Activated naive CD4-positive, alpha-beta T cell treated with anti-CD3 and anti-CD28 coated beads, Interleukin-2, amount 10 ng/mL, durations not matched to agents 7 days and 5 days (primary cell): Measurements from ENCODE around the gene ZNF785.

ENCODE experiments used
- CTCF ChIA-PET: fragments of 350-600 bp; sonication (Branson Sonifier 250); formaldehyde crosslinking; loops from one replicate; lab custom pipeline; 2021; ENCODE audit warnings: antibody characterized with exemption; lab: Charles Lee
- DNase-seq: peaks from one replicate; pipeline ENCODE4 v3.0.0-alpha.2; 2020
- H3K27ac Mint-ChIP-seq: one replicate; pipeline ENCODE4 v1.8.0; 2021; ENCODE audit warnings: mild to moderate bottlenecking, moderate library complexity, mixed read lengths
- H3K27me3 Mint-ChIP-seq: one replicate; pipeline ENCODE4 v1.8.0; 2021; ENCODE audit warnings: mild to moderate bottlenecking, mixed read lengths
- H3K36me3 Mint-ChIP-seq: one replicate; pipeline ENCODE4 v1.8.0; 2021; ENCODE audit warnings: mixed read lengths
- H3K4me1 Mint-ChIP-seq: one replicate; pipeline ENCODE4 v1.8.0; 2021; ENCODE audit warnings: mixed read lengths
- H3K4me3 Mint-ChIP-seq: one replicate; pipeline ENCODE4 v1.8.0; 2021; ENCODE audit warnings: mild to moderate bottlenecking, moderate library complexity, mixed read lengths
- H3K9me3 Mint-ChIP-seq: one replicate; pipeline ENCODE4 v1.8.0; 2021; ENCODE audit warnings: mixed read lengths

ZNF785 gene

GRCh38 chr16:30567160-30567990 is 18.1 kb downstream of the ZNF785 start:
- Mint-ChIP-seq H3K27me3 (peaks cover 10% of the 10 kb centered on the region), H3K4me1 (peaks cover 51% of the 10 kb centered on the region), H3K36me3 (peaks cover 9% of the 10 kb centered on the region), H3K27ac (peak overlapping the region; percentile 99), H3K4me3 (no peak overlapping the region), H3K9me3 (no peaks in the 10 kb centered on the region)
- peak; percentile 29 for DNase-seq
- CTCF ChIA-PET = interaction anchor here (0.6 to 2.1 kb wide), 2 partner anchors 9 to 63 kb away, joined by 3 to 7 read pairs; partner anchors contain the start of gene ZNF764

DNA sequence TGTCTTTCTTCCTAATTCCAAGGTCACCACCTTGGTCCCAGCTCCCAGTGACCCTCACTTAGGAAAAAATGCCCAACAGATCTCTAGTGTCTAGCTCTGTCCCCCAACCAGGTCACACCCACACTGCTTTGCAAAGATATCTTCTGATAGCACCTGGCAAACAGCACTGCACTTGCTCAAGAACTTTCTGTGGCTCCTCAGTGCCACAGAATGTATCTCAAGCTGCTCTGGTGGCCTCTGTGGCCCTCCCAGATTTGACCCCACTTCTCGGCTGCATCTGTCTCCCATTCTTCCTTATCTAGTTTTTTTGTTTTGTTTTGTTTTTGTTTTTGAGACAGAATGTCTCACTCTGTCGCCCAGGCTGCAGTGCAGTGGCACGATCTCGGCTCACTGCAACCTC is 19.0 kb downstream of the ZNF785 start:
- peaks cover 51% of the 10 kb centered on the region for H3K4me1 Mint-ChIP-seq
- DNase-seq = no peak
- peaks cover 5% of the 10 kb centered on the region for H3K36me3 Mint-ChIP-seq
- peaks cover 11% of the 10 kb centered on the region for H3K27me3 Mint-ChIP-seq
- H3K9me3 Mint-ChIP-seq = no peaks in the 10 kb centered on the region
- no peak overlapping the region for H3K4me3 Mint-ChIP-seq
- CTCF ChIA-PET = interaction anchor here (1.3 to 2.3 kb wide), 3 partner anchors 8 to 39 kb away, joined by 3 to 9 read pairs (median 7); partner anchors contain the start of genes ZNF747 and ZNF764
- peak overlapping the region; percentile 72 for H3K27ac Mint-ChIP-seq

DNA sequence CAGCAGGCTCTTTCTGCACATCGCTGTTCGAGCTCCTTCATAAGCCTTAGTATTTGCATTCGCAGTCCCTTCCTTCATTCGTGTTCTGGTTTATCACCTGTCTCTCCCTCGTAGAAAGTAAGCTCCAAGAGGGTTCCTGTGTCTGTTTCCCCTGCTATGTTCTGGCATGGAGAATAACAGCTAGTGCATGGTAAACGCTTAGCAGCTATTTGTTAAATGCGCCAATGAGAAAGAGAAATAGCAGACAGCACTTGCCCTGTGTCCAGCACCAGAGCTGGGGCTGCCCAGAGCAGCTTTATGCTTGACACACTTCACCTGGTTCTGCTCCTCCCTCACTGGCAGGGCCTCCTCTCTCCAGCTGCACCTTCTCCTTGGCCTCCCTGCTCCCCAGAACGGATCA is 19.5 kb downstream of the ZNF785 start:
- CTCF ChIA-PET = interaction anchor here (1.3 to 2.3 kb wide), 2 partner anchors 31 to 39 kb away, joined by 3 to 9 read pairs; partner anchors contain the start of gene ZNF747
- peak overlapping the region; percentile 72 for H3K27ac Mint-ChIP-seq
- no peak for DNase-seq
- H3K27me3 Mint-ChIP-seq = peaks cover 17% of the 10 kb centered on the region
- H3K9me3 Mint-ChIP-seq = no peaks in the 10 kb centered on the region
- H3K4me3 Mint-ChIP-seq = no peak overlapping the region
- peaks cover 53% of the 10 kb centered on the region for H3K4me1 Mint-ChIP-seq
- peaks cover 2% of the 10 kb centered on the region for H3K36me3 Mint-ChIP-seq

- DNase-seq = no peak
- H3K36me3 Mint-ChIP-seq = no peaks in the 10 kb centered on the region
- peaks cover 18% of the 10 kb centered on the region for H3K27me3 Mint-ChIP-seq
- no peaks in the 10 kb centered on the region for H3K9me3 Mint-ChIP-seq
- no peak overlapping the region for H3K27ac Mint-ChIP-seq
- H3K4me1 Mint-ChIP-seq = peaks cover 53% of the 10 kb centered on the region
- CTCF ChIA-PET = interaction anchor here (0.8 to 2.3 kb wide), 3 partner anchors 11 to 38 kb away, joined by 3 to 9 read pairs (median 4); partner anchors contain the start of gene ZNF747
- H3K4me3 Mint-ChIP-seq = no peak overlapping the region
Measured at GRCh38 chr16:30565526-30565925, 20.0 kb downstream of the ZNF785 start.

DNA sequence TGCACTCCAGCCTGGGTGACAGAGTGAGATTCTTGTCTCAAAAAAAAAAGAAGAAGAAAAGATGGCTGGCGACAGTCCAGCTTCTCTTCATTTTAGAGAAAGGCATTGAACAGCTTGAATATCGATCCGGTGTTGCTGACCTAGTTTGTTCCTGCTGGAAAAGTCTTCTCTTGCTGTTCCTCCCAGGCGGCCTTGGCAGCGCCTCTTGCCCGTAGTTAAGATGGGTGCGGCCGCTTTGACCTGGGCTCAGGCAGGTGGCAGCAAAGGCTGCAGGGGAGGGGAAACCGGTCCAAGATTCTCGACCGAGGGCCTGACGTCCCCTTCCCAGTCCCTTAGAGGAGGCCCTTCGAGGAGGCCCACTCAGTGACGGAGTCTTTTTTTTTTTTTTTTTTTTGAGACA is 23.5 kb downstream of the ZNF785 start:
- H3K4me1 Mint-ChIP-seq = peaks cover 41% of the 10 kb centered on the region
- peak overlapping the region; percentile 80 for H3K27ac Mint-ChIP-seq
- CTCF ChIA-PET = no interaction called here
- no peaks in the 10 kb centered on the region for H3K9me3 Mint-ChIP-seq
- no peak for DNase-seq
- H3K36me3 Mint-ChIP-seq = peaks cover 3% of the 10 kb centered on the region
- H3K4me3 Mint-ChIP-seq = no peak overlapping the region
- peaks cover 18% of the 10 kb centered on the region for H3K27me3 Mint-ChIP-seq

GRCh38 chr16:30561089-30561816 is 24.2 kb downstream of the ZNF785 start:
- H3K4me3 Mint-ChIP-seq = peak overlapping the region; percentile 73
- peak overlapping the region; percentile 80 for H3K27ac Mint-ChIP-seq
- peaks cover 5% of the 10 kb centered on the region for H3K36me3 Mint-ChIP-seq
- H3K9me3 Mint-ChIP-seq = no peaks in the 10 kb centered on the region
- H3K27me3 Mint-ChIP-seq = peaks cover 16% of the 10 kb centered on the region
- H3K4me1 Mint-ChIP-seq = peaks cover 39% of the 10 kb centered on the region
- CTCF ChIA-PET = no interaction called here
- peak; percentile 35 for DNase-seq

DNA sequence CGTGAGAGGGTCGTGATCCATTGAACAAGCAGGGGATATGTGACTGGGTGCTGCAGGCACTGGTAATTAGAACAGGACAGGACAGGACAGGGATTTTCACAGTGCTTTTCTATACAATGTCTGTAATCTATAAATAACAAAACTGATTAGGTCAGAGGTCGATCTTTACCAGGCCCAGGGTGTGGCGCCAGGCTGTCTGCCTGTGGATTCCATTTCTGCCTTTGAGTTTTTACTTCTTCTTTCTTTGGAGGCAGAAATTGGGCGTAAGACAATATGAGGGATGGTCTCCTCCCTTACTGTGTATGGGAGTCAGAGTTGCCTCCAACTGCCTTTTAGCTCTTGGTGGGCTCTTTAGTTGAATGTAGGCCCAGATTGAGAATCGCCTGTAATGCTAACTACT is 25.8 kb downstream of the ZNF785 start:
- peaks cover 46% of the 10 kb centered on the region for H3K4me1 Mint-ChIP-seq
- peaks cover 14% of the 10 kb centered on the region for H3K36me3 Mint-ChIP-seq
- H3K27ac Mint-ChIP-seq = peak overlapping the region; percentile 93
- H3K27me3 Mint-ChIP-seq = peaks cover 8% of the 10 kb centered on the region
- CTCF ChIA-PET = no interaction called here
- no peak overlapping the region for H3K4me3 Mint-ChIP-seq
- no peak for DNase-seq
- H3K9me3 Mint-ChIP-seq = no peaks in the 10 kb centered on the region

DNA sequence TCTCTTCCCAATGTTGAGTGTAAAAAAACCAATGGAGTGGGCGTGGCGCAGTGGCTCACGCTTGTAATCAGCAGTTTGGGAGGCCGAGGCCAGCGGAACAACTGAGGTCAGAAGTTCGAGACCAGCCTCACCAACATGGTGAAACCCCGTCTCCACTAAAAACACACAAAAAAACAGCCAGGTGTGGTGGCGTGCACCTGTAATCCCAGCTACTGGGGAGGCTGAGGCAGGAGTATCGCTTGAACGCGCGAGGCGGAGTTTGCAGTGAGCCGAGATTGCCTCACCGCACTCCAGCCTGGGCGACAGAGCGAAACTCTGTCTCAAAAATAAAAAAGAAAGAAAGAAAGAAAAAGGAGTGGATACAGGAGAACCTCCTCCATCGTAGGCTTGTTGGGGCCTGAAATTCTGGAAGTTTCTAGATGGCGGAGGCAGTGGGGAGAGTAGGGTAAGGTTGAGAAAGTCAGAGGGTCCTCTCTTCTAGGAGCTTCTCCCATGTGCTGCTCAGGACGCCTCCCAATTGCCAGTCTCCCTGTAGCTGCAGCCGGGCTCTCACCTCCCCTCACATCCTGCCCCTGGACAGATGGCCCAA is 26.6 kb downstream of the ZNF785 start:
- peaks cover 53% of the 10 kb centered on the region for H3K4me1 Mint-ChIP-seq
- H3K4me3 Mint-ChIP-seq = peak overlapping the region; percentile 85
- DNase-seq = no peak
- no peaks in the 10 kb centered on the region for H3K9me3 Mint-ChIP-seq
- CTCF ChIA-PET = interaction anchor here (0.9 to 3.7 kb wide), 4 partner anchors 9 to 42 kb away, joined by 3 to 42 read pairs (median 6); partner anchors contain the start of genes ZNF688 and ZNF747
- H3K27me3 Mint-ChIP-seq = peaks cover 8% of the 10 kb centered on the region
- peak overlapping the region; percentile 93 for H3K27ac Mint-ChIP-seq
- H3K36me3 Mint-ChIP-seq = peaks cover 21% of the 10 kb centered on the region

GRCh38 chr16:30557957-30558788 is 27.3 kb downstream of the ZNF785 start, which contains the start of gene ZNF764:
Gene ZNF764 (minus strand): TSS chr16:30558374. CDS start chr16:30558182, 192 bp downstream.
- H3K36me3 Mint-ChIP-seq = peaks cover 28% of the 10 kb centered on the region
- no peaks in the 10 kb centered on the region for H3K9me3 Mint-ChIP-seq
- CTCF ChIA-PET = interaction anchor here (0.9 to 3.7 kb wide), 8 partner anchors 10 to 128 kb away, joined by 3 to 42 read pairs (median 6); partner anchors contain the start of genes DCTPP1, ZNF688 and ZNF747
- H3K27me3 Mint-ChIP-seq = peaks cover 8% of the 10 kb centered on the region
- peaks cover 60% of the 10 kb centered on the region for H3K4me1 Mint-ChIP-seq
- H3K4me3 Mint-ChIP-seq = peak within 1 kb of the TSS; percentile 85
- peak within 1 kb of the TSS; percentile 93 for H3K27ac Mint-ChIP-seq
- DNase-seq = peak; percentile 98

DNA sequence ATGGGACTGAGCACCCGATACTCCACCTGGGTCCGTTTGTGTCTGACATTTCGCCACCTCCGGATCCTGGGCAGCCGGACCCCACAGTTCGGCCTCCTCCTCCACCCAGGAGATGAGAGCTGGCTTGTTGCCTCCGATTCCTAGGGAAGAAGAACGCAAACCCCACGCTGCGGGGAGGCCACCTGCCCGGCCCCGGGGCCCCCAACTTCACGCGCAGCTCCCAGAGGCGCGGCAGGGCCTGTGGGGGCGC is 27.9 kb downstream of the ZNF785 start:
- peaks cover 31% of the 10 kb centered on the region for H3K36me3 Mint-ChIP-seq
- H3K4me1 Mint-ChIP-seq = peaks cover 63% of the 10 kb centered on the region
- peak overlapping the region; percentile 93 for H3K27ac Mint-ChIP-seq
- no peak for DNase-seq
- CTCF ChIA-PET = interaction anchor here (1.1 to 3.7 kb wide), 7 partner anchors 10 to 128 kb away, joined by 4 to 42 read pairs (median 6); partner anchors contain the start of genes DCTPP1, ZNF688 and ZNF747
- H3K9me3 Mint-ChIP-seq = no peaks in the 10 kb centered on the region
- peaks cover 8% of the 10 kb centered on the region for H3K27me3 Mint-ChIP-seq
- peak overlapping the region; percentile 85 for H3K4me3 Mint-ChIP-seq

DNA sequence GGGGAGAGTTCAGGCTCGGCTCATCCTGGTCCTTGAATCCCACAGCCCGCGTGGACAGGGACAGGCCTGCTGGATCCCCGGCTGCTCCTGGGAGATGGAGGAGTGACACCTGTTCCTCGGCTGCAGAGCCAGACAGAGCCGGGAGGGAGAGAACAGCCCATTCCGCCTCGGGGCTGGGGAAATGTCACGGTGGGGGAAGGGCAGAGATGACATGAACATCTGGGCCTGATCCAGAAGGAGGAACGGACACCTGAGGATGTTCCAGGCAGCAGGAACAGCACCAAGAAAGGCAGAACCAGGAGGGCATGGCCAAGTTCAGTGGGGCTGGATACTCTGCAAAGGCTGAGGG is 29.4 kb downstream of the ZNF785 start:
- CTCF ChIA-PET = interaction anchor here (1.6 to 3.7 kb wide), 3 partner anchors 15 to 42 kb away, joined by 5 to 42 read pairs (median 10); partner anchors contain the start of genes ZNF688 and ZNF747
- peak overlapping the region; percentile 61 for H3K4me3 Mint-ChIP-seq
- H3K36me3 Mint-ChIP-seq = peaks cover 34% of the 10 kb centered on the region
- no peak for DNase-seq
- peaks cover 67% of the 10 kb centered on the region for H3K4me1 Mint-ChIP-seq
- peak overlapping the region; percentile 65 for H3K27ac Mint-ChIP-seq
- peaks cover 2% of the 10 kb centered on the region for H3K27me3 Mint-ChIP-seq
- no peaks in the 10 kb centered on the region for H3K9me3 Mint-ChIP-seq

GRCh38 chr16:30555315-30556124 is 30.0 kb downstream of the ZNF785 start:
- H3K9me3 Mint-ChIP-seq = no peaks in the 10 kb centered on the region
- peak overlapping the region; percentile 61 for H3K4me3 Mint-ChIP-seq
- H3K4me1 Mint-ChIP-seq = peaks cover 68% of the 10 kb centered on the region
- H3K36me3 Mint-ChIP-seq = peaks cover 34% of the 10 kb centered on the region
- no peak overlapping the region for H3K27ac Mint-ChIP-seq
- CTCF ChIA-PET = interaction anchor here (1.3 to 4.1 kb wide), 3 partner anchors 10 to 20 kb away, joined by 4 to 42 read pairs (median 28); partner anchors contain the start of gene ZNF747
- no peak for DNase-seq
- H3K27me3 Mint-ChIP-seq = no peaks in the 10 kb centered on the region
